HG03469 (cell line): ENCODE measurements around the gene FGFR1OP2.
A peak's percentile ranks its signal among the peaks of the same experiment; 100 is the strongest.
"Not testable (repeated sequence)": the region's sequence is repeated elsewhere in the genome, so short reads cannot be mapped to it uniquely, and the experiment has no call there.

Source experiments
- ATAC-seq: cut with Tn5 transposase; IDR thresholded peaks from one replicate; pipeline ENCODE4 v1.9.1; 2021; ENCODE audit warnings: mild to moderate bottlenecking, moderate library complexity, moderate number of reproducible peaks; ENCODE audit not compliant: unreplicated experiment

Gene FGFR1OP2

GRCh38 chr12:26937863-26938700 is at the start of gene FGFR1OP2, which contains the start of gene INTS13:
Gene FGFR1OP2 (plus strand): TSS chr12:26938470. CDS start chr12:26954159, 15,689 bp downstream.
Gene INTS13 (minus strand): TSS chr12:26937981. CDS start chr12:26936803, 1,178 bp downstream.
- ATAC-seq = peak; percentile 66

DNA sequence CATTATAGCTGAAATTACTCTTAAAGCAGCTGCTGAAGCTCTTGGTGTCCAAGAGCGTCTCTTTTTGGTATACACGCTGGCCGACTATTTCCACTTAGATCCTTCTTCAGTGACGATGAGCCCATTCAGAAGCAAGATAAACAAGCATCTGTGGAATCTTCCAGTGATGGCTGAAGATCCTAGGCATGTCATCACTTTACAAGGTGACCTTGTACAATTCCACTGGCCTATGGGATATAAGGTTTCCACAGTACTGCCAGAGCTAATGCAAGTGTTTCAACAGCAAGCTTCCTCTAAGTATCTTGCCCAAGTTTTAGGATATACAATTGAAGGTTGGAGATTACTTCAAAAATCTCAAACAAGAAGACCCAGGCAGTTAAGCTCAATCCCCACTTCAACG is 47.5 kb upstream of the FGFR1OP2 start:
- ATAC-seq = no peak

- ATAC-seq = no peak
Measured at GRCh38 chr12:26891704-26892103, 46.6 kb upstream of the FGFR1OP2 start.

- ATAC-seq = no peak
Measured at GRCh38 chr12:26895672-26896071, 42.6 kb upstream of the FGFR1OP2 start.

DNA sequence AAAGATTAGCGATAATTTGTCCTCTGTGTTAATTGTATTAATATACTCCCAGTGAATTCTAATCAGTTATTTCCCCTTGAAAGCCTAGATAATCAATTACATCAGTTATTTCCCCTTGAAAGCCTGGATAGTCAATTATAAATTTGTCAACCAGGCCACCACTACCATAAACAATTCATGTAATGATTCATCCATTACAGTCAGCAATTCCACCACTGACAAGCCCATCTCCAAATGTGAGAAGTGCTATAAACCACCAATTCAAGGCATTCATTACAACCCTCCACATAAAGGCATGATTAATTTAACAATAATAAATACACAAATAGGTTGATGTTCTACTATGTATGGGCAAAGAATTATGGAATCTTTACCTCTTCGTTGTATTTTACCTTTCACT is 41.4 kb upstream of the FGFR1OP2 start:
- ATAC-seq = no peak

DNA sequence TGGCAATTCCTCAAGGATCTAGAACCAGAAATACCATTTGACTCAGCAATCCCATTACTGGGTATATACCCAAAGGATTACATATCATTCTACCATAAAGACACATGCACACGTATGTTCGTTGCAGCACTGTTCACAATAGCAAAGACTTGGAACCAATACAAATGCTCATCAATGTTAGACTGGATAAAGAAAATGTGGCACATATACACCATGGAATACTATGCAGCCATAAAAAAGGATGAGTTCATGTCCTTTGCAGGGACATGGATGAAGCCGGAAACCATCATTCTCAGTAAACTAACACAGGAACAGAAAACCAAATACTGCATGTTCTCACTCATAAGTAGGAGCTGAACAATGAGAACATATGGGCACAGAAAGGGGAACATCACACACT is 34.9 kb upstream of the FGFR1OP2 start:
- ATAC-seq = not testable (repeated sequence)

GRCh38 chr12:26906024-26906423 is 32.2 kb upstream of the FGFR1OP2 start:
- no peak for ATAC-seq

GRCh38 chr12:26906704-26907103 is 31.6 kb upstream of the FGFR1OP2 start:
- no peak for ATAC-seq

DNA sequence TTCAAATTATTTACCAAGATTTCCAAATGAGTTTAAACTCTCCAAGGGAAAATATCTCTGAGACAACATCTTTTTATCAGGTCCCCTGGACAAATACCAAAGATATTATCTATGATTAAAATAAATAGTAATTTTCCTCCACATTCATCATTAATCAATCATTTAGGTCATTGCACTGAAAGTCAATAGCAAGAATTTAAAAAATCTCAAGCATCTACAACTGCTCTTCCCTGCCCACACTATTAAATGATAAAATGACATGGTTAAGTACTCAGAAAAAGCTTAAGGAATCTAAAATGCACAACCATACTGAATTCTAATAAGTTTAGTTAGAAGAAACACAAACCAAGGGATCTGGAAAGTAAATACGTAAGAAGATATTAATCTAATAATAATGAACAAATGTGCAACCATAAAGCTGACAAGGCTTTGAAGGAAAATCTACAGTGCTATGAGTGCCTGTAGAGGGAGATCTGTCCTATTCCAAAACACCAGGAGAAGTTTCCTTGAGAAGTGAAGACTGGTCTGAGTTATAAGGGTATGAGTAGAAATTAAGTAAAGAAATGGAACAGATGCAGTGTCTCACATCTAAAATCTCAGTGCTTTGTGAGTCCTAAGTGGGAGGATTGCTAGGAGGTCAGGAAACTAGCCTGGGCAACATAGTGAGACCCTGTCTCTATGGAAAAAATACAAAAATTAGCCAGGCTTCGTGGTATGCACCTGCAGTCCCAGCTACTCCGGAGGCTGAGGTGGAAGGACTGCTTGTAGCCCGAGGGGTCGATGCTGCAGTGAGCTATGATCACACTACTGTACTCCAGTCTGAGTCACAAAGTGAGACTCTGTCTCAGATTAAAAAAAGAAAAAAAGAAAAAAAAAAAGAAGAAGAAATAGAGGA is 19.7 kb upstream of the FGFR1OP2 start:
- no peak for ATAC-seq

DNA sequence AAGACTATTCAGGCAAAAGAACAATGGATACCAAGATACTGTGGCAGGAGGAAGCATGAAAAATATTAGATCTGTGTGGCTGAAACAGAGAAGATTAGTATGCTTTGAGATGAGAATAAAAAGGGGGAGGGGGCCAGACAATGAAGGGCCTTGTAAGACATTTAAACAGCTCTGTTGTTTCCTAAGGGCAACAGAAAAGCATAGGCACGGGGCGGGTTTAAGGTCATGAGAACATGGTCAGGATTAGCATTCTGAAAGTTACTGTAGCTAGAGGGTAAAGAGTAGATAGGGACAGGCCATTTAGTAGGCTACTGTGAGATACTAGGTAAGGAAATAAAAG is 19.1 kb upstream of the FGFR1OP2 start:
- ATAC-seq = no peak

DNA sequence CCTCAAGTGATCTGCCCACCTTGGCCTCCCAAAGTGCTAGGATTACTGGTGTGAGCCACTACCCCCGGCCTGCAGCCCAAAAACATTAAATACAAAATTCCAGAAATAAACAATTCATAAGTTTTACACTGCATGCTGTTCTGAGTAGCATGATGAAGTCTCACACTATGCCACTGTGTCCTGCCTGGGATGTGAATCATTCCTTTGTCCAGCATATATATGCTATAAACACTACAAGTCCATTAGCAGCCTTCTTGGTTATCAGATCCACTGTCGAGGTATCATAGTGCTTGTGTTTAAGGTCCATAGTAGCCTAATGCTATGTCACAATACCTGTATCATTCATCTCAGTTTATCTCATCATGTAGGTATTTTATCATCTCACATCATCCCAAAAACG is 16.4 kb upstream of the FGFR1OP2 start:
- no peak for ATAC-seq

GRCh38 chr12:26928661-26929060 is 9.6 kb upstream of the FGFR1OP2 start:
- no peak for ATAC-seq

- ATAC-seq = no peak
Measured at GRCh38 chr12:26929590-26929989, 8.7 kb upstream of the FGFR1OP2 start.

GRCh38 chr12:26935636-26936378 is 2.5 kb upstream of the FGFR1OP2 start:
- ATAC-seq = no peak

DNA sequence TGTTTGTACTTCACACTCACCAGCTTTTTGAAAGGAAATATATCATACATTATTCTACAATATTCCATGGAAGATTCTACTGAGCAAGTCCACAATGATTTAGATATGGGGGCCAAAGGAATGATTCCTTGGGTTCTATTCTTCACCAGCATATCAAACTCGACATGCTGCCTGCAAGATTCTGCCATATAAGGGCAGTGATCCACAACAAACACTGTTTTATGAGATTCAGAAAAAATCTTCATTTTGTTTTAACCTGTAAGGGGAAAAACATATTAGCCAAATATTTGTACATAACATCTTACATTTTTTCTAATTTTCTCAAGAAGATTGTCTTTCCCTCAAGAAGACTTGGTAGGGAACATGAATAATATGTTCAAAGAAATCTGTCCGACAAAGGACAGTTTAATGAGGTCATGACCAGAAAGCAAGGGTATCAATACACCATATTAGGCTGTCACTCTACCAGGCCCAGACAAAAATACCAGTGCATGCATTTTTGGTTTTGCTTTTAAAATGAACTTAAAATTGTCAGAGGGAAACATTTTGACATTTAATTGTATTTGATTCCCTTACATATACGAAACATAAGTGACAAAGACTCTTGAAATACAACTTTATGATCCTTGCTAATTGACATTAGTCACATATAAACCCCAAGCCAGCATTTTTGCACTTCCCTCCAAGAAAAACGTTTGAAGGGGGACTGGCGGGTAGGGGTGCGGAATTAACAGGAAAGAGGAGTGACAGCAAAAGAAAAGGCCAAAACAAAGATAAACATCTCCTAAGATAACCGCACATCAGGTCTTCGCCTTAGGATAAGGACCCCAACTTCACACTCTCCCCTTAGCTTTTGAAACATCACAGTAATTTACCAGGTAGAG is 1.5 kb upstream of the FGFR1OP2 start:
- no peak for ATAC-seq

DNA sequence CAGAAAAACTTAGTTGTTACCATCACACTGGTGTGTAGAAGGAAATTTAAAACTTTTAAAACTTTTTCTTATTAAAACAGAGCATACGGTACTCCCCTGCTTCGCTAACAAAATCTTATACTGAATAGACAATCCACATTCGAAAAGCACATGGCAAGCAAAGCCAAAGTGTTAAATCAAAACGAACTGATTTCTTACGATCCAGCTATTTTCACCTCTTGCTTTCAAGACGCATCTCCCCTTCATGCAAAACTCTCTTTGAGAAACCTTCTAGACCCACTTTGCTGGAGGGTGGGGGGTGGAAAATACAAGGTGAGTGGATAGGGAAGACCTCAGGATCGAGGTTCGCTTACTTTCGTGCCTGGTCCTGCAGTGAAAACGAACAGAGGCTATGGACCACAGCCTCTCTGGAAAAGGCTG is 817 bp upstream of the FGFR1OP2 start:
- ATAC-seq = no peak

GRCh38 chr12:26938701-26939062 is 412 bp downstream of the FGFR1OP2 start:
- peak; percentile 1 for ATAC-seq

DNA sequence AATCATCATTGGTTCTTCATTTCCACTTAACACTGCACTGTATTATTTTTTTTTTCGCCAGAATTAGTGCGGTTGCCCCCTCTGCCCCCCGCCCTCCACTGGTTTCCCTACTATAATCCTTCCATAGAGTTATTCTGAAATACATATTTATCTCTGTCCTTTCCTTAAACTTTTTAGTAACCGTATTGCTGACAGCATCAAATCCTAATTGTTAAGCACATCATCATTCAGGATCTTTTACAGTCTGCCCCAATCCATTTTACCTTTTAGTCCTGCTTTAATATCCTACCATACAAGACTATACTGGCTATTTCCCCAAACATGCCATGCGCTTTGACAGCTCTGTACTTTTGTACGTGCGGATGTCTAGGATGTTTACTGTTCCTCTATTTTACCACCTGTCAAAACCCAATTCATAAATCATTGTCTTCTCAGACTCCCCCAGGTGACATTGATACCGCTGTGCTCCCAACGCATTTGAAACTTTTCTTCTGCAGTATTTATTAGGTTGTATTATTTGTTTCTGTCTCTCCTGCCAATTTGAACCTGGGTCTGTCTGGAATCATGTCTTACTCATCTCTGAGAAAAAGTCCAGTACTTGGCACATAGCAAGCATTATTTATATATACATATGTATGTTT is 1.0 kb downstream of the FGFR1OP2 start:
- ATAC-seq = no peak

DNA sequence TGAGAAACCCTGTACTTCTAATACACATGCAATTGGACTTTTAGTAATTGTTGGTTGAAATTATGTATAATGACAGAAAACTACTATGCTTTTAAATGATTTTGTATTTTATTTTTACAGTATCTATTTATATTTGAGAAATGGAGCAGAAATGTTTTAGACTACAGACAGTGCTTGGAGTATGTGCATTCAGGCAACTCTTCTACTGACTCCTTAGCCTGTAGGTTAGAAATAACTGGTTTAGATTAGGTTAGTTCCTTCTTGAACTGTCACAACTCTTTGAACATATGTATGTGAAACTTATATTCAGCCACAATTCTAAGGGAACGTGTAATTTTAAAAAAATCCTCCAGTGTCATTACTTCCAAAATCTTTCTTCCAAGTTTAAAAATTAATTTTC is 1.7 kb downstream of the FGFR1OP2 start:
- ATAC-seq = no peak
